Tibial artery (tissue), 4 donors: ENCODE measurements around the gene ADAMTS6.
"Not testable (repeated sequence)": the region's sequence is repeated elsewhere in the genome, so short reads cannot be mapped to it uniquely, and the experiment has no call there.

Experiments used
- DNase-seq, 2 donors: peaks; one replicate each; pipeline ENCODE4 v3.0.0-alpha.2; 2019
- H3K27ac ChIP-seq, 2 donors: fragments of 200-600 bp; sonication (generic) in 1 of 2; 1 replicate in 1 of 2; 2 replicates in 1 of 2; pipeline ENCODE4 v1.5.1; 2018 to 2019; ENCODE audit warnings: mild to moderate bottlenecking in 1 of 2
- H3K27me3 ChIP-seq, 2 donors: fragments of 200-600 bp; sonication (generic) in 1 of 2; one replicate each; pipeline versions ENCODE4 v1.5.1 to v1.6.0; 2016 to 2019
- H3K36me3 ChIP-seq, 3 donors: fragments of 200-600 bp; sonication (generic) in 2 of 3; one replicate each; pipeline ENCODE4 v1.5.1; 2016 to 2019; ENCODE audit warnings: mild to moderate bottlenecking in 2 of 3
- H3K4me1 ChIP-seq, 4 donors: fragments of 200-600 bp; sonication (generic) in 2 of 4; 1 replicate in 3 of 4; 2 replicates in 1 of 4; pipeline ENCODE4 v1.5.1; 2016 to 2019
- H3K4me3 ChIP-seq, 2 donors: fragments of 200-600 bp; sonication (generic) in 1 of 2; 1 replicate in 1 of 2; 2 replicates in 1 of 2; pipeline ENCODE4 v1.5.1; 2018 to 2019; ENCODE audit warnings: mild to moderate bottlenecking in 2 of 2
- H3K9me3 ChIP-seq, 3 donors: fragments of 200-600 bp; sonication (generic) in 1 of 3; one replicate each; pipeline ENCODE4 v1.5.1; 2016 to 2019
- CTCF ChIP-seq, 2 experiments: fragments of 200-600 bp in 1 of 2; fragments of 450-650 bp in 1 of 2; IDR thresholded peaks; one replicate each; pipeline ENCODE4 v1.5.1; 2017 to 2019; ENCODE audit warnings: antibody characterized with exemption in 2 of 2, mild to moderate bottlenecking in 1 of 2, moderate library complexity in 1 of 2
- intact Hi-C: fragments of 100-400 bp; cut with DNase I; formaldehyde crosslinking; loops from one replicate; pipeline ENCODE4 v1.15.0; 2023; ENCODE audit warnings: low total_unique reads

The ADAMTS6 gene

GRCh38 chr5:65391591-65391990 lies 90.1 kb downstream of the ADAMTS6 start:
- intact Hi-C loops, result no loop called here
- DNase-seq, result no peak
- Histone ChIP-seq H3K4me3 (no peak overlapping the region), H3K27ac (no peak overlapping the region), H3K27me3 (no peaks in the 10 kb centered on the region), H3K9me3 (peaks cover 0 to 3% (median 0%) of the 10 kb centered on the region in 3 donors), H3K36me3 (no peaks in the 10 kb centered on the region), H3K4me1 (peaks cover 0 to 25% (median 13%) of the 10 kb centered on the region in 4 donors)
- TF ChIP-seq CTCF (IDR thresholded peaks at IDR 0.05), result no peak

- intact Hi-C loops, result no loop called here
- H3K4me3 ChIP-seq, result no peak overlapping the region
- H3K27me3 ChIP-seq, result no peaks in the 10 kb centered on the region
- no peak overlapping the region for H3K27ac ChIP-seq
- no peak for DNase-seq
- no peak for TF ChIP-seq CTCF (IDR thresholded peaks at IDR 0.05)
- peaks cover 0 to 24% (median 13%) of the 10 kb centered on the region in 4 donors for H3K4me1 ChIP-seq
- H3K9me3 ChIP-seq, result peaks cover 0 to 3% (median 0%) of the 10 kb centered on the region in 3 donors
- no peaks in the 10 kb centered on the region for H3K36me3 ChIP-seq
Measured at GRCh38 chr5:65390208-65390607, 91.5 kb downstream of the ADAMTS6 start.

GRCh38 chr5:65383859-65384258 lies 97.9 kb downstream of the ADAMTS6 start:
- Histone ChIP-seq H3K27ac (no peak overlapping the region), H3K27me3 (no peaks in the 10 kb centered on the region), H3K36me3 (no peaks in the 10 kb centered on the region), H3K9me3 (no peaks in the 10 kb centered on the region), H3K4me1 (no peaks in the 10 kb centered on the region), H3K4me3 (no peak overlapping the region)
- intact Hi-C loops, result no loop called here
- DNase-seq, result no peak
- TF ChIP-seq CTCF (IDR thresholded peaks at IDR 0.05), result no peak

GRCh38 chr5:65382582-65382981 lies 99.1 kb downstream of the ADAMTS6 start:
- Histone ChIP-seq H3K36me3 (no peaks in the 10 kb centered on the region), H3K27ac (no peak overlapping the region), H3K27me3 (no peaks in the 10 kb centered on the region), H3K4me1 (no peaks in the 10 kb centered on the region), H3K4me3 (no peak overlapping the region), H3K9me3 (no peaks in the 10 kb centered on the region)
- no peak for TF ChIP-seq CTCF (IDR thresholded peaks at IDR 0.05)
- intact Hi-C loops, result no loop called here
- DNase-seq, result no peak

GRCh38 chr5:65370505-65370904 lies 111.2 kb downstream of the ADAMTS6 start:
- H3K27ac ChIP-seq, H3K36me3 ChIP-seq, intact Hi-C loops, H3K27me3 ChIP-seq, H3K9me3 ChIP-seq, DNase-seq, H3K4me3 ChIP-seq: not testable (repeated sequence)
- peaks cover 0 to 18% (median 6%) of the 10 kb centered on the region in 4 donors for H3K4me1 ChIP-seq

- no peak for TF ChIP-seq CTCF (IDR thresholded peaks at IDR 0.05)
- Histone ChIP-seq H3K27ac (peak overlapping the region; percentile 62 to 70), H3K27me3 (no peaks in the 10 kb centered on the region), H3K9me3 (no peaks in the 10 kb centered on the region), H3K4me3 (no peak overlapping the region), H3K36me3 (no peaks in the 10 kb centered on the region), H3K4me1 (peaks cover 0 to 36% (median 9%) of the 10 kb centered on the region in 4 donors)
- DNase-seq, result peak in 1 of 2 donors; percentile 26
- intact Hi-C loops, result no loop called here
Measured at GRCh38 chr5:65366655-65367054, 115.1 kb downstream of the ADAMTS6 start.
